Liver (tissue), 10 donors: Measurements from ENCODE around the gene HOXD8. TPM values are rescaled to one million over a fixed set of nuclear protein-coding genes. Genes with fewer than 3 reads are reported as not detected.

Source experiments
- DNase-seq: peaks from one replicate; pipeline ENCODE4 v3.0.0-alpha.2; 2017; ENCODE audit warnings: low spot score
- H3K27ac ChIP-seq, 2 donors: one replicate each; pipeline ENCODE4 v1.7.0; 2013; ENCODE audit warnings: inconsistent platforms in 2 of 2, low read length in 2 of 2, control low read depth in 1 of 2, low read depth in 1 of 2, mild to moderate bottlenecking in 1 of 2
- H3K27me3 ChIP-seq, 4 donors: one replicate each; pipeline versions ENCODE4 v1.6.1 to v1.7.0; 2013; ENCODE audit warnings: low read length in 3 of 4, inconsistent platforms in 1 of 4, mild to moderate bottlenecking in 1 of 4, moderate library complexity in 1 of 4; ENCODE audit not compliant: control insufficient read depth in 4 of 4, insufficient read depth in 4 of 4
- H3K36me3 ChIP-seq, 4 donors: one replicate each; pipeline versions ENCODE4 v1.6.1 to v1.7.0; 2013; ENCODE audit warnings: low read length in 3 of 4, mild to moderate bottlenecking in 3 of 4, low read depth in 1 of 4, moderate library complexity in 1 of 4; ENCODE audit not compliant: control insufficient read depth in 4 of 4, insufficient read depth in 3 of 4
- H3K4me1 ChIP-seq, 4 donors: one replicate each; pipeline versions ENCODE4 v1.6.1 to v1.7.0; 2013; ENCODE audit warnings: low read length in 3 of 4, mild to moderate bottlenecking in 3 of 4, moderate library complexity in 1 of 4; ENCODE audit not compliant: control insufficient read depth in 4 of 4, insufficient read depth in 4 of 4
- H3K4me3 ChIP-seq, 3 donors: one replicate each; pipeline versions ENCODE4 v1.6.1 to v1.7.0; 2013; ENCODE audit warnings: low read length in 3 of 3, control low read depth in 1 of 3, low read depth in 1 of 3, mild to moderate bottlenecking in 1 of 3
- H3K9ac ChIP-seq, 2 donors: one replicate each; pipeline ENCODE4 v1.7.0; 2013; ENCODE audit warnings: low read length in 2 of 2, mild to moderate bottlenecking in 2 of 2, moderate library complexity in 2 of 2, control low read depth in 1 of 2, low read depth in 1 of 2
- H3K9me3 ChIP-seq, 4 donors: one replicate each; pipeline versions ENCODE4 v1.6.1 to v1.7.0; 2013; ENCODE audit warnings: low read length in 3 of 4; ENCODE audit not compliant: control insufficient read depth in 4 of 4
- FOXA1 ChIP-seq: IDR thresholded peaks from 2 replicates; pipeline ENCODE4 v1.6.1; 2016; ENCODE audit warnings: antibody characterized with exemption
- HNF4G ChIP-seq: IDR thresholded peaks from 2 replicates; pipeline ENCODE4 v1.6.1; 2016; ENCODE audit warnings: antibody characterized with exemption
- whole genome bisulfite sequencing: extraction: QIAGEN DNeasy Blood & Tissue Kit; methylation state at CpG from one replicate; pipeline ENCODE4 v1.1.7; 2013; 5-methylcytosine and 5-hydroxymethylcytosine counted together
- polyA plus RNA-seq, 2 donors: library from polyadenylated mRNA; stranded (reverse) in 1 of 2; unstranded in 1 of 2; fragments of 200-250 nt in 1 of 2; fragments of >200 nt in 1 of 2; fragmentation: Nextera tagmentation in 1 of 2; extraction: Ambion mirVana in 1 of 2; gene quantifications; one replicate each; pipeline versions ENCODE4 v1.2.1 to v1.2.3, GENCODE V29; 2013 to 2015
- small RNA-seq: library from RNA; depleted of rRNA; stranded (forward); fragments of <200 nt; gene quantifications from one replicate; pipeline ENCODE3, GENCODE V24; 2014
- total RNA-seq, 2 donors: library from RNA; depleted of rRNA; stranded (reverse); fragments of >200 nt; gene quantifications; one replicate each; pipeline ENCODE4 v1.2.3, GENCODE V29; 2014
- donor health status: healthy.
- donor health status: healthy.
- donor health status: healthy.
- donor health status: healthy.
- donor health status: healthy.

HOXD8 gene
- total and polyA plus RNA-seq, 4 donors: 0.06 to 0.19 (median 0.08) TPM; not detected in 1

DNA sequence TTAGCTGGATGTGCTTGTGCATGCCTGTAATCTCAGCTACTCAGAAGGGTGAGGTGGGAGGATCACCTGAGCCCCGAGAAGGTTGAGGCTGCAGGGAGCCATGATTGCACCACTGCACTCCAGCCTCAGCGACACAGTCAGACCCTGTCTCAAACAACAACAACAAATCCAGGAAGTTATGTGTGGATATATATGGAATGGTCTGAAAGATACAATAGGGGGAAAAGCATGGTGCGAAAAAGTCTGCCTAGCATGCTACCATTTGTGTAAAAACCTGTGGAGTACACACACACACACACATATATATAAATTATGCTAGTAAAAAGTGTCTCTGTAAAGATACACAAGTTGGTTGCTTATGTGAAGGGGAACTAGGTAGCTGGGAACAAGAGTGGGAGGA, 52.0 kb downstream of the HOXD8 start:
- no peak overlapping the region for H3K27ac ChIP-seq
- TF ChIP-seq FOXA1 (no peak), HNF4G (no peak)
- WGBS: 74% methylated on average over 3 of the region's 3 CpGs
- H3K9me3 ChIP-seq: no peaks in the 10 kb centered on the region
- peaks cover 7 to 40% (median 11%) of the 10 kb centered on the region in 4 donors for H3K27me3 ChIP-seq
- no peak overlapping the region for H3K4me3 ChIP-seq
- no peak for DNase-seq
- H3K9ac ChIP-seq: no peak overlapping the region
- H3K4me1 ChIP-seq: peaks cover 0 to 8% (median 4%) of the 10 kb centered on the region in 4 donors
- no peaks in the 10 kb centered on the region for H3K36me3 ChIP-seq

Small RNA genes lying within 50 kb of the gene (small RNA-seq; reads per million reads assigned to genes)
- gene MIR10B: 694 reads per million, percentile 99 among the genes with 10 or more reads in this experiment

Other genes starting within 250 kb of the HOXD8 start
- 10 to 100 TPM; 17.3 to 25.2 TPM for gene LNPK, start 127.4 kb upstream of the HOXD8 start, total RNA-seq
- 1 to 10 TPM; 5.5 to 5.7 TPM for gene LNPK, start 127.4 kb upstream of the HOXD8 start, polyA plus RNA-seq
- not detected for gene EVX2, start 45.7 kb upstream of the HOXD8 start, total RNA-seq
- not detected for gene EVX2, start 45.7 kb upstream of the HOXD8 start, polyA plus RNA-seq
- gene HOXD13, start 37.0 kb upstream of the HOXD8 start, total RNA-seq: not detected
- gene HOXD13, start 37.0 kb upstream of the HOXD8 start, polyA plus RNA-seq: not detected
- gene HOXD12, start 29.9 kb upstream of the HOXD8 start, total RNA-seq: not detected
- gene HOXD12, start 29.9 kb upstream of the HOXD8 start, polyA plus RNA-seq: not detected
- not detected for gene HOXD11, start 22.4 kb upstream of the HOXD8 start, total RNA-seq
- not detected for gene HOXD11, start 22.4 kb upstream of the HOXD8 start, polyA plus RNA-seq
- not detected for gene HOXD10, start 12.9 kb upstream of the HOXD8 start, total RNA-seq
- not detected for gene HOXD10, start 12.9 kb upstream of the HOXD8 start, polyA plus RNA-seq
- not detected for gene HOXD9, start 7.0 kb upstream of the HOXD8 start, total RNA-seq
- under 1 TPM in 1 of 2 donors, not detected in 1; 0.07 TPM for gene HOXD9, start 7.0 kb upstream of the HOXD8 start, polyA plus RNA-seq
- not detected for gene HOXD4, start 21.8 kb downstream of the HOXD8 start, total RNA-seq
- gene HOXD4, start 21.8 kb downstream of the HOXD8 start, polyA plus RNA-seq: not detected
- gene HOXD3, start 27.6 kb downstream of the HOXD8 start, total RNA-seq: not detected
- gene HOXD3, start 27.6 kb downstream of the HOXD8 start, polyA plus RNA-seq: not detected
- not detected for gene HOXD1, start 59.0 kb downstream of the HOXD8 start, total RNA-seq
- gene HOXD1, start 59.0 kb downstream of the HOXD8 start, polyA plus RNA-seq: not detected
- gene MTX2, start 139.7 kb downstream of the HOXD8 start, total RNA-seq: 10 to 100 TPM; 11.8 to 12.1 TPM
- gene MTX2, start 139.7 kb downstream of the HOXD8 start, polyA plus RNA-seq: 10 to 100 TPM; 13.3 to 23.5 TPM